Stimulated activated naive B cell treated with anti-CD40 and anti-IgM and Interleukin-4, amounts not matched to agents 10 μg/mL and 1 μg/mL and 100 μg/mL, for 72 hours (primary cell): ENCODE measurements around the gene C2orf92.
"Not testable (repeated sequence)": the region's sequence is repeated elsewhere in the genome, so short reads cannot be mapped to it uniquely, and the experiment has no call there.

Experiments
- ATAC-seq, 2 donors: fragments of 150-1000 bp; cut with Tn5 transposase; replicated peaks; 2 replicates each; pipeline ENCODE4 v1.10.0; 2021; ENCODE audit warnings: moderate library complexity in 1 of 2
- DNase-seq: peaks from one replicate; pipeline ENCODE4 v3.0.0; 2021
- H3K27ac Mint-ChIP-seq: one replicate; pipeline ENCODE4 v1.8.0; 2022; ENCODE audit warnings: mild to moderate bottlenecking, mixed read lengths
- H3K27me3 Mint-ChIP-seq, 2 donors: one replicate each; pipeline ENCODE4 v1.8.0; 2022; ENCODE audit warnings: mixed read lengths in 2 of 2
- H3K36me3 Mint-ChIP-seq, 2 donors: one replicate each; pipeline ENCODE4 v1.8.0; 2022; ENCODE audit warnings: mixed read lengths in 2 of 2, mild to moderate bottlenecking in 1 of 2
- H3K4me1 Mint-ChIP-seq, 2 donors: one replicate each; pipeline ENCODE4 v1.8.0; 2022; ENCODE audit warnings: mixed read lengths in 2 of 2, mild to moderate bottlenecking in 1 of 2
- H3K4me3 Mint-ChIP-seq, 2 donors: one replicate each; pipeline ENCODE4 v1.8.0; 2022; ENCODE audit warnings: mild to moderate bottlenecking in 2 of 2, mixed read lengths in 2 of 2, moderate library complexity in 1 of 2
- H3K9me3 Mint-ChIP-seq, 2 donors: one replicate each; pipeline ENCODE4 v1.8.0; 2022; ENCODE audit warnings: mixed read lengths in 2 of 2, mild to moderate bottlenecking in 1 of 2

Gene C2orf92

DNA sequence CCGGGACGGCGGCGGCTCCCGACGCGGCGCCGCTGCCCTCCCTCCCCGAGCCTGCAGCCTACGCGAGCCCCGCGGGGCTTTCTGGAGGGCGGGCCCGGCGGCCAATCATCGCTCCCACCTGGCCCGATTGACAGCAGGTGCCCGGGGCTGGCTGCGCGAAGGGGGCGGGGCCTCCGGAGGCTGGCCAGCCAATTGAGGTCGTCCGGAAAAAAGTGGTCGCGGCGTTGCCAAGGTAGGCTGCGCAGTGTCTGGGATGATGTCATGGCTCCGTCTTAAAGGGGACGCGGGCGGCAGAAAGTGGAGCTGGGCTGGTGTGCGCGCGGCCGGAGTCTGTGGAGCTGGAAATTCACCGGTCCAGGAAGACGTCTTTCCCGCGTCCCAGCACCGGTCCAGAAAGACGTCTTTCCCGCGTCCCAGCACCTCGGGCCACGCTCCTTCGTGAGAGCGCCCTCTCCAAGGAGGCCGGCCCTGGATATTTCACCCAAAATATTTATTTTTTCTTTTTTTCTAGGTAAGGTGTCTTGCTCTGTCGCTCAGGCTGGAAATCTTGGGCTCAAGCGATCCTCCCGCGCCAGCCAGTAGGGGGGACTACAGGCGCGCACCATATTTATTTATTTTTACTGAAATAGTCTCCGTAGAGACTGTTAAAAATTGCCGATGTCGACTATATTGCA lies 5.4 kb upstream of the C2orf92 start, which contains the start of gene ACTR1B:
Gene ACTR1B, minus strand, starts transcription at position 83 of the 674 bp plus-strand sequence. CDS start 154 bp downstream, outside the sequence.
- Mint-ChIP-seq H3K36me3 (peaks cover 10 to 23% of the 10 kb centered on the region in 2 donors), H3K27me3 (no peaks in the 10 kb centered on the region), H3K4me1 (peaks cover 22 to 29% of the 10 kb centered on the region in 2 donors), H3K9me3 (no peaks in the 10 kb centered on the region), H3K27ac (peak within 1 kb of the TSS; percentile 98), H3K4me3 (peak within 1 kb of the TSS; percentile 88 to 94)
- DNase-seq (peak; percentile 98), ATAC-seq (peak; percentile 84 to 86)

DNA sequence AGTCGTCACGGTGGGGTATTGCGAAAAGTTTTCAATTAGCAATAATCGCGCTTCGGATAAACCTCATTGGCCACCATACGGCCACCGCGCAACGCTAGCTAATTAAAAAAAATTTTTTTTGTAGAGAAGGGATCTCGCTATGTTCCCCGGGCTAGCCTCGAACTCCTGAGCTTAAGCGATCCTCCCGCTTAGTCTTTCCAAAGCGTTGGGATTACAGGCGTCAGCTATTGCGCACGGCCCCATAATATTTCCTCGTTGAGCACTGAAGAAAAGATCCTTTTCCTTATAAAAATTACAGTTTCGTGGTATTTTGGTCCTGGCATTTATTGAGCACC lies 4.9 kb upstream of the C2orf92 start:
- H3K9me3 Mint-ChIP-seq = no peaks in the 10 kb centered on the region
- peak overlapping the region; percentile 93 for H3K27ac Mint-ChIP-seq
- peak overlapping the region; percentile 86 to 88 for H3K4me3 Mint-ChIP-seq
- no peaks in the 10 kb centered on the region for H3K27me3 Mint-ChIP-seq
- H3K4me1 Mint-ChIP-seq = peaks cover 22 to 29% of the 10 kb centered on the region in 2 donors
- DNase-seq (no peak), ATAC-seq (no peak)
- peaks cover 9 to 23% of the 10 kb centered on the region in 2 donors for H3K36me3 Mint-ChIP-seq

DNA sequence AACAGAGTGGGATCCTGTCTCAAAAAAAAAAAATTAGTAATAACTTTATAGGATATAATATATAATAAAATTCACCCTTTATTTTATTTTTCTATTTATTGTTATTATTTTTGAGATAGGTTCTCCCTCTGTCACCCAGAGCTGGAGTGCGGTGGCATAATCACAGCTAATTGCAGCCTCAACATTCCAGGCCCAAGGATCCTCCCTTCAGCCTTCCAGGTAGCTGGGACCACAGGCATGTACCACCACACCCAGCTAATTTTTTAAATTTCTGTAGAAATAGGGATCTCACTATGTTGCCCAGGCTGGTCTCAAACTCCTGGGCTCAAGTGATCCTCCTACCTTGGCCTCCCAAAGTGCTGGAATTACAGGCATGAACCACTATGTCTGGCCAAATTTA lies 958 bp downstream of the C2orf92 start:
- Mint-ChIP-seq H3K4me3 (no peak overlapping the region), H3K27ac (no peak overlapping the region), H3K36me3 (peaks cover 2 to 11% of the 10 kb centered on the region in 2 donors), H3K27me3 (no peaks in the 10 kb centered on the region), H3K4me1 (peaks cover 18 to 19% of the 10 kb centered on the region in 2 donors), H3K9me3 (no peaks in the 10 kb centered on the region)
- DNase-seq = no peak
- ATAC-seq = no peak

DNA sequence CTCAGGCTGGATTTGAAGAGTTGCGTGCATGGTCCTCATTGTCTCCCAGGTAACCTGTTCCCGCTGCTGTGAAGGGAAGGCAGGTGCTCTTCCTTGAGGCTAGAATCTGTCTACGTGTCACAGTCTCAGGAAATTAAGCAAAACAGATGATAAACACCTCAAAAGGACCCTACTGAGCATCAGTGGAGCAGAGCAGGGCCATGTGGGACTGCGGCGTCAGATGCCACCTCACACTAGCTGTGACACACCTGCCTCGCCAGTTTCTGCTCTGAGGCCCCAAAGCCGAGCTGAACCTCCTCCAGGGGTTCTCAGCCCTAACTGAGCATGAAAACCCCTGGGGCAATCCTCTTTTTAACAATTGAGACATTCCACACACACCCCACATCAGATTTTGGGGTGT lies 2.0 kb downstream of the C2orf92 start:
- DNase-seq (no peak), ATAC-seq (no peak)
- H3K36me3 Mint-ChIP-seq = peaks cover 2 to 11% of the 10 kb centered on the region in 2 donors
- peaks cover 18 to 19% of the 10 kb centered on the region in 2 donors for H3K4me1 Mint-ChIP-seq
- H3K27me3 Mint-ChIP-seq = no peaks in the 10 kb centered on the region
- no peak overlapping the region for H3K27ac Mint-ChIP-seq
- no peaks in the 10 kb centered on the region for H3K9me3 Mint-ChIP-seq
- H3K4me3 Mint-ChIP-seq = no peak overlapping the region

DNA sequence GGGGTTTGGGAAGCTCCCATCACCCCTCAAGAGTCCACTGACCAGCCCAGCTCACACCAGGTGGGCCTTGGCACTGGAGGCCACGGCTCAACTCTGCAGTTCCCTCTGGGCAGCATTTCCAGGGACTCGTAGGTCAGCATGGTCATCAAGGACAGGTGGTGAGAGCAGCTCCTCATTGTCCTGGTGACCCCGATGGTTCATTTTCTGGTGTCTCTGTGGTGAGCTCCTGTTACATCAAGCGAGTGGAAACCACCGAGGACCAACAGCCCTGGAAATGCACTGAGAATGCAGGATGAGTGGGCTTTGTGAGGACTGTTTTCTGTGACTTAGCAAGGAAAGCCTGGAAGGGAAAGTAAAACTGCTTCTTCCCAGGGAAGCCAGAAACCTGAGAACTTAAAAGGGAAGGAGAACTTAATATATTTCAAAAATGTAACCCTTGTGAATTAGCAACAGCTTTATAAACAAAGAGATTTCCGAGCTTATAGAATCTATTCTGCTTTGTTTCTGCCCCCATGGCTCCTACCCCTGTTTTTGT lies 3.2 kb downstream of the C2orf92 start:
- not testable (repeated sequence) for H3K4me3 Mint-ChIP-seq

DNA sequence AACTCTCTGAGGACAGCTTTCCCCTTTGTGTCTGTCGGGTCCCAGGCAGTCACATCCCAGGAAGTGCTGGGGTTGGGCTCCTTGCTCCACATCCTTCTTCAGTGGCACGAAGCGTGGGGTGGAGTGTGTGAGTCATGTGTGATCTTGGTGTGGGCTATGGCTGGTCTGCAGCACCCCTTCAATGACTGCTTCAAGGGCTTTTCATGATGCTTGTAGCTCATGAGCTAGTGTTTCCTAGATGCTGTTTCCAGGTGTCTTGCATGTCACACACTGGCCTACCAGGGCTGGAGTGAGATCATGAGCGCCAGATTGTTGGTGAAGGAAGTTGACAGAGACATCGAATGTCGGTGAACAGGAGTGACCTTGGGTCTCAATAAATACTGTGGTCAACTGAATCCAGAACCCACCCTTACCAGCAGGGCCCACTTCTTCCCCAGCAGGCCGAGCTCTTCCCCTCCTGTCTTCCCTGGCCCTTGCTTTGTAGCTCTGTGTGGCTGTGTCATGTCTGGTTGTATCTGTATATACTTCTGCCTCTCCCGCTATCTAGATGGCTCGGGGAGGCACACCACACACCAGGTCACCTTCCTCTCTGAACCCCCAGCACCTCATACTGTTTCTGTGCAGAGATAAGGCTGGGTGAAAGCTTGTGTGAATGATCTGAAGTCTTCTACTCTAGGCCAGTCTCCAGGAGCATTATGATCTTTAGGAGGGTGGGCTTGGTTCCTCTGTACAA lies 3.8 kb downstream of the C2orf92 start:
- H3K27ac Mint-ChIP-seq = peak overlapping the region; percentile 93
- H3K9me3 Mint-ChIP-seq = no peaks in the 10 kb centered on the region
- peaks cover 2% of the 10 kb centered on the region in 2 donors for H3K36me3 Mint-ChIP-seq
- ATAC-seq (peak; percentile 48 to 49), DNase-seq (no peak)
- H3K4me3 Mint-ChIP-seq = peak overlapping the region; percentile 22 to 47
- H3K27me3 Mint-ChIP-seq = no peaks in the 10 kb centered on the region
- peaks cover 18 to 19% of the 10 kb centered on the region in 2 donors for H3K4me1 Mint-ChIP-seq

More for the DNA sequence above, 3.2 kb downstream of the C2orf92 start:
- H3K27me3 Mint-ChIP-seq, ATAC-seq, H3K9me3 Mint-ChIP-seq, DNase-seq, H3K36me3 Mint-ChIP-seq: not testable (repeated sequence)
- peak overlapping the region; percentile 69 for H3K27ac Mint-ChIP-seq
- H3K4me1 Mint-ChIP-seq = peaks cover 18 to 19% of the 10 kb centered on the region in 2 donors

DNA sequence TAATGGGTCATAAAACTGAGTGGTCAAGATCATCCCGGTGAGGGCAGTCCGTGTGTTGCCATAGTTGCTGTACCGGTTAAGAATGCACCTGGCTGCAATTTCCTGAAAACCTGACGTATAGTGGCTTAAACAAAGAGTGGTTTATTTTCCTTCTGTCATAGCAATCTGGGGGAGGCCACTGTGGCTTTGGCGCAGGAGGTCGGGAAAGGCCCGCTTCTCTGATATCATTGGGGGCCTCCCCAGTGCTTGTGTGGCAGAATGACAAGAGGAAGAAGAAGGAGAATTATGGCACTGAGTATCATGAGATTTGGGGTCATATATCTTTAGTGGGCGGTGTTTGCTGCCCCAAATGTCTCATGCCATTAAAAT lies 4.4 kb downstream of the C2orf92 start:
- Mint-ChIP-seq H3K4me3 (peak overlapping the region; percentile 22 to 47), H3K36me3 (peaks cover 0 to 2% of the 10 kb centered on the region in 2 donors), H3K9me3 (no peaks in the 10 kb centered on the region), H3K27me3 (no peaks in the 10 kb centered on the region), H3K4me1 (peaks cover 18 to 19% of the 10 kb centered on the region in 2 donors), H3K27ac (peak overlapping the region; percentile 93)
- ATAC-seq = peak; percentile 86 to 91
- DNase-seq = peak; percentile 37

DNA sequence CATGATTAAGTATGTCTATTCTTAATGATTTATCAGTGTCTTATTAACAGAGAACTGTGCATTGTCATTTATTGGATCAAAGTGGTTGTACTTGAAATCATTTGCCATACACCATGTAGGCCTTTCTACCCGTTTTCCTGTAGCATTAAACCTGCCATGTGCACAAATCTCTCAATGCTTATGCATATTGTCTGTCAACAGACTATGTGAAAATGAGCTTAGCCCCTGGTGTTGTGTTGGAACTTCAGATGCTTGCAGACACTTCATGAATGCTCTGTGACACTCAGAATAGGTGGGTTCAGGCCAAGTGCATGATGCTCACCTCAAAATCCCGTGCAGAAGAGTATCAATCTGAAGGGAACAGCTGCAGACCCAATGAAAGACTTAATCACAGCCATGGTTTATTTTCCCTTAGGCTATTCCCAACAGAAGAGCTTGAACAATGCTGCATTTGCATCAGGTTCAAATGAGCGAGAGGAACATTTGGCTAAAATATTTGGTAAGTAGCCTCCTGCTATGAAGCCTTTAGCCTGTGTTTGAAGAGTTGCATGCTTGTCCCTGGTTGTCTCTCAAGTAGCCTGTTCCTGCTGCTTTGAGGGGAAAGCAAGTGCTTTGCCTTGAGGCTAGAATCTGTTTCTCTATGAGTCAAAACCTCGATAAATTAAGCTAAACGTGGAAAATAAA lies 6.1 kb downstream of the C2orf92 start:
- Mint-ChIP-seq H3K27ac (no peak overlapping the region), H3K4me1 (peaks cover 18 to 19% of the 10 kb centered on the region in 2 donors), H3K36me3 (peaks cover 0 to 2% of the 10 kb centered on the region in 2 donors), H3K9me3 (peaks cover 0 to 4% of the 10 kb centered on the region in 2 donors), H3K27me3 (no peaks in the 10 kb centered on the region), H3K4me3 (no peak overlapping the region)
- DNase-seq (no peak), ATAC-seq (no peak)

DNA sequence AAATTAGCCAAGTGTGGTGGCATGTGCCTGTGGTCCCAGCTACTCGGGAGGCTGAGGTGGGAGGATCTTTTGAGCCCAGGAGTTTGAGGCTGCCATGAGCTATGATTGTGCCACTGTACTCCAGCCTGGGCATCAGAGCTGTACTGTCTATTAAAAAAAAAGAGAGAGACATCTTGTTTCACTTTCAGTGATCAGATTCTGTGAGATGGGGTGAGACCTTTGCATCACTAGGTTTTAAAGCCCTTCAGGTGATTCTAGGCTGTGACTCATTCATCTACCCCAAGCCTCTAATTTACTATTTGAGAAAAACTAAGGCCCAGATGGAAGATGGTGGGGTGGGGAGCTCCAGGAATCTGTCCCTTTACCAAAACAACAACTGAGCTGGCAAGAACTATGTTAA lies 7.1 kb downstream of the C2orf92 start:
- no peaks in the 10 kb centered on the region for H3K27me3 Mint-ChIP-seq
- no peak overlapping the region for H3K27ac Mint-ChIP-seq
- H3K4me1 Mint-ChIP-seq = peaks cover 18 to 19% of the 10 kb centered on the region in 2 donors
- ATAC-seq = no peak
- no peak for DNase-seq
- peaks cover 0 to 2% of the 10 kb centered on the region in 2 donors for H3K36me3 Mint-ChIP-seq
- H3K4me3 Mint-ChIP-seq = no peak overlapping the region
- H3K9me3 Mint-ChIP-seq = peaks cover 0 to 4% of the 10 kb centered on the region in 2 donors

DNA sequence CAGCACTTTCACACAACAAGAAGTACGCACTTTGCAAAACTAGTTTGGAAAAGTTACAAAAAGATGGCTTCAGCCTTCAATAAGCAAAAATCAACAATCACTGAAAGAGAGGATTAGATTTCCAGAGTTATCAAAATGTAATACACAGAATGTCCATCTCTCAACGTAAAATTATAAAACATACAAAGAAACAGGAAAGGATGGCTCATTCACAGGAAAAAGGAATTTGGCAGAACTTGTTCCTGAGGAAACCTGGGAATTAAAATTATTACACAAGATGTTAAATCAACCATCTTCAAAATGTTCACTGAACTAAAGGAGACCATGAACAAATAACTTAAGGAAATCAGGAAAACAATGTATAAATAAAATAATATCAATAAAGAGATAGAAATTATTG lies 8.0 kb downstream of the C2orf92 start:
- Mint-ChIP-seq H3K4me3 (no peak overlapping the region), H3K27ac (no peak overlapping the region), H3K36me3 (peaks cover 0 to 2% of the 10 kb centered on the region in 2 donors), H3K4me1 (peaks cover 18 to 19% of the 10 kb centered on the region in 2 donors), H3K9me3 (peaks cover 0 to 4% of the 10 kb centered on the region in 2 donors), H3K27me3 (no peaks in the 10 kb centered on the region)
- ATAC-seq (no peak), DNase-seq (no peak)

DNA sequence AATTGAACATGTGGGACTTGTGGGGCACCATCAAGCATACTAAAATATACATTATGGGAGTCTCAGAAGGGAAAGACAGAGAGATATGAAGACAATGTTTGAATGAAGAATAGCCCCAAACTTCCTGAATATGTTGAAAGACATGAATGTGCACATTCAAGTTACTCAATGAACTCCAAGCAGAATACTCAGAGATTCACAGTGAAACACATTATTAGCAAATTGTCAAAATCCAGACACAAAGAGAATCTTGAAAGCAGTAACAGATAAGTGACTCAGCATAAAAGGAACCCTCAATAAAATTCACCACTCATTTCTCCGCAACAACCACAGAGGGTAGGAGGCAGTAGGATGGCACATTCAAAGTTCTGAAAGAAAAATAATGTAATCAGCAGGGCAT lies 8.8 kb downstream of the C2orf92 start:
- H3K4me1 Mint-ChIP-seq = peaks cover 14 to 18% of the 10 kb centered on the region in 2 donors
- H3K4me3 Mint-ChIP-seq = no peak overlapping the region
- no peaks in the 10 kb centered on the region for H3K27me3 Mint-ChIP-seq
- H3K27ac Mint-ChIP-seq = no peak overlapping the region
- H3K9me3 Mint-ChIP-seq = peaks cover 0 to 4% of the 10 kb centered on the region in 2 donors
- ATAC-seq (no peak), DNase-seq (no peak)
- peaks cover 0 to 2% of the 10 kb centered on the region in 2 donors for H3K36me3 Mint-ChIP-seq

DNA sequence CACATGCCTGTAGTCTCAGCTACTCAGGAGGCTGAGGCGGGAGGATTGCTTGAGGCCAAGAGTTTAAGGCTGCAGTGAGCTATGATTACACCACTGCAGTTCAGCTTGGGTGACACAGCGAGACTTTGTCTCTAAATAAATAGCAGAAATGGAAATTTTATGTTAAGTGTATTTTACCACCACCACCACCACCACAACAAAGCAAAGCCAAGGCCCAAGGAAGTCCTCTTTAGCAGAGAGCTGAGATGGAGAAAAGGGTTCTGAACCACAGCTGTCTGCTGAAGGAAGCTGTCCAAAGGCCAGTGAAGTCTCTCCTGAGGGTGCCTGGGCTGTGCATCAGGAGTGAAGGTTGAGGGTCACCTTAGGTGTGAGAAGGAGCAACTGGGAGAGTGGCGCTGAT lies 17.7 kb downstream of the C2orf92 start:
- DNase-seq, H3K4me3 Mint-ChIP-seq, H3K27ac Mint-ChIP-seq, H3K36me3 Mint-ChIP-seq, H3K9me3 Mint-ChIP-seq, H3K27me3 Mint-ChIP-seq: not testable (repeated sequence)
- peak in 1 of 2 donors; percentile 34 for ATAC-seq
- peaks cover 5 to 20% of the 10 kb centered on the region in 2 donors for H3K4me1 Mint-ChIP-seq

DNA sequence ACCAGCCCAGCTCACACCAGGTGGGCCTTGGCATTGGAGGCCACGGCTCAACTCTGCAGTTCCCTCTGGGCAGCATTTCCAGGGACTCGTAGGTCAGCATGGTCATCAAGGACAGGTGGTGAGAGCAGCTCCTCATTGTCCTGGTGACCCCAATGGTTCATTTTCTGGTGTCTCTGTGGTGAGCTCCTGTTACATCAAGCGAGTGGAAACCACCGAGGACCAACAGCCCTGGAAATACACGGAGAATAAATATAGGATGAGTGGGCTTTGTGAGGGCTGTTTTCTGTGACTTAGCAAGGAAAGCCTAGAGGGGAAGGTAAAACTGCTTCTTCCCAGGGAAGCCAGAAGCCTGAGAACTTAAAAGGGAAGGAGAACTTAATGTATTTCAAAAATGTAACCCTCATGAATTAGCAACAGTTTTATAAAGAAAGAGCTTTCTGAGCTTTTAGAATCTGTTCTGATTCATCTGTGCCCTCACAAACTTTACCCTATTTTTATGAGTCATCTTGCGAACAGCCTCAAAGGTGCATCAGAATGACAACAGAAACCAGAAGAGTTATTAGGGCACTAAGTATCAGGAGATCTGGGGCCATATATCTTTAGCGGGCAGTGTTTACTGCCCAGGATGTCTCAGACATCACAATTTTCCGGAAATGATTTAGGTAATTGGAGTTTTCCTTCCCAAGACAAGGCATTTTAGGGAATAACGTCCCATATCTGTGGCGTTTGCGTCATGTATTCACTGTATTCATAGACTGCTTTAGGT lies 18.7 kb downstream of the C2orf92 start:
- peak overlapping the region; percentile 4 for H3K27ac Mint-ChIP-seq
- H3K27me3 Mint-ChIP-seq = no peaks in the 10 kb centered on the region
- H3K36me3 Mint-ChIP-seq = no peaks in the 10 kb centered on the region
- ATAC-seq = peak; percentile 73 to 91
- H3K4me3 Mint-ChIP-seq = no peak overlapping the region
- H3K9me3 Mint-ChIP-seq = no peaks in the 10 kb centered on the region
- H3K4me1 Mint-ChIP-seq = peaks cover 5 to 20% of the 10 kb centered on the region in 2 donors
- DNase-seq = no peak

DNA sequence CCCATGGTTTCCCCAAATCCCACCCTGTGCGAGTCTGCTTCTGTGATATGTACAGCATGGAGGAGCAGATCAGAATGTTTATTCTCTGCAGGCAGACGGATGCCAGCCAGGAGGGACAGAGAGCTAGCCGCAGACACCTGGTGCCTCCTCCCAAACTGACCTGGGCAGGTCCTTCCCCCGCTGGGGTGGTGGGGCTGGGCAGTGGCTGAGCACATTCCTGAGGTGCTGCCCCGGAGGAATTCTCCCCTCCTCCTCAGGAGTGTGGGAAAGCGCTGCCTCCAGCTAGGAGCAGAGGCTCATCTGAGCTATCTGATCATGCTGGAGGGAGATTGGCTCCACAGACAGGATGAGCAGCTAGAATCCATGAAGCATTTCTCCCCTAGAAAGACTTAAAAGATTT lies 21.7 kb downstream of the C2orf92 start:
- H3K4me3 Mint-ChIP-seq = no peak overlapping the region
- H3K9me3 Mint-ChIP-seq = no peaks in the 10 kb centered on the region
- peaks cover 5 to 20% of the 10 kb centered on the region in 2 donors for H3K4me1 Mint-ChIP-seq
- no peak overlapping the region for H3K27ac Mint-ChIP-seq
- ATAC-seq (no peak), DNase-seq (no peak)
- no peaks in the 10 kb centered on the region for H3K27me3 Mint-ChIP-seq
- H3K36me3 Mint-ChIP-seq = no peaks in the 10 kb centered on the region
